Measurements from ENCODE around the gene RPUSD3. TPM values are rescaled to one million over a fixed set of nuclear protein-coding genes. Genes with fewer than 3 reads are reported as not detected.

Gene RPUSD3
- total RNA-seq, 4 donors from 2014 or later: 33.0 to 48.1 (median 45.0) TPM

DNA sequence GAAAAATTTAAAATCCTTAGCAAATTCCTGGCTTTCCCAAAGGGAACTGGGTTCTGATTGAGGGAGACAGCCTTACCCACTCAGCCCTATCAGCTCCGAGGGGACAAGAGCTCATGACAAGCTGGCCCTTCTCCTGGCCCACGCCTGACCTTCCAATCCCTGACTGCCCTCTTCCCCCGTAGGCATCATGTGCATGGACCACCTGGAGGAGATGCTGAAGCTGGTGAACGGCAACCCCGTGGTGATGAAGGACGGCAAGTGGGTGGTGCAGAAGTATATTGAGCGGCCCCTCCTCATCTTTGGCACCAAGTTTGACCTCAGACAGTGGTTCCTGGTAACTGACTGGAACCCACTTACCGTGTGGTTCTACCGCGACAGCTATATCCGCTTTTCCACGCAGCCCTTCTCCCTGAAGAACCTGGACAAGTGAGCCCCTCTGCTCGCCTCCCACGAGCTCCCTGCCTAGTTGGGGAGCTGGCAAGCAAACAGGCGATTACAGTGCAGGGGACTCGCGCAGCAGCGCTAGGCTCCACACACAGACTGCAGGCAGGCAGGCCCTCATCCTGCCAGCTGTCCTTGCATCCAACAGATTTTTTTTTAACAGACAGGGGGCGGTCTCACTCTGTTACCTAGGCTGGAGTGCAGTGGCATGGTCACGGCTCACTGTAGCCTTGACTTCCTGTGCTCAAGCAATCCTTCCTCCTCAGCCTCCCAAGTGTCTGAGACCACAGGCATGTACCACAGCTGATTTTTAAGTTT is 16.8 kb downstream of the RPUSD3 start:
- no peak for DNase-seq (ENCODE audit: extremely low spot score)
- Histone ChIP-seq H3K4me3 (no peak overlapping the region), H3K27ac (replicated peaks in 1 of 4) (no peak overlapping the region), H3K36me3 (peaks cover 8 to 56% (median 42%) of the 10 kb centered on the region in 4 donors), H3K4me1 (no peaks in the 10 kb centered on the region), H3K27me3 (no peaks in the 10 kb centered on the region), H3K9me3 (no peaks in the 10 kb centered on the region)
- TF ChIP-seq EP300 (IDR thresholded peaks at IDR 0.05): no peak
- TF ChIP-seq, protein P1, sequence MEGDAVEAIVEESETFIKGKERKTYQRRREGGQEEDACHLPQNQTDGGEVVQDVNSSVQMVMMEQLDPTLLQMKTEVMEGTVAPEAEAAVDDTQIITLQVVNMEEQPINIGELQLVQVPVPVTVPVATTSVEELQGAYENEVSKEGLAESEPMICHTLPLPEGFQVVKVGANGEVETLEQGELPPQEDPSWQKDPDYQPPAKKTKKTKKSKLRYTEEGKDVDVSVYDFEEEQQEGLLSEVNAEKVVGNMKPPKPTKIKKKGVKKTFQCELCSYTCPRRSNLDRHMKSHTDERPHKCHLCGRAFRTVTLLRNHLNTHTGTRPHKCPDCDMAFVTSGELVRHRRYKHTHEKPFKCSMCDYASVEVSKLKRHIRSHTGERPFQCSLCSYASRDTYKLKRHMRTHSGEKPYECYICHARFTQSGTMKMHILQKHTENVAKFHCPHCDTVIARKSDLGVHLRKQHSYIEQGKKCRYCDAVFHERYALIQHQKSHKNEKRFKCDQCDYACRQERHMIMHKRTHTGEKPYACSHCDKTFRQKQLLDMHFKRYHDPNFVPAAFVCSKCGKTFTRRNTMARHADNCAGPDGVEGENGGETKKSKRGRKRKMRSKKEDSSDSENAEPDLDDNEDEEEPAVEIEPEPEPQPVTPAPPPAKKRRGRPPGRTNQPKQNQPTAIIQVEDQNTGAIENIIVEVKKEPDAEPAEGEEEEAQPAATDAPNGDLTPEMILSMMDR (IDR thresholded peaks at IDR 0.05): peak in 1 of 3 experiments; percentile 30
- no peak for TF ChIP-seq POLR2A (IDR thresholded peaks at IDR 0.05; ENCODE audit: low read depth)
- TF ChIP-seq POLR2AphosphoS5 (IDR thresholded peaks at IDR 0.05): no peak
- 84% methylated on average over 19 of the region's 20 CpGs for WGBS
- intact Hi-C loops (cut with DNase I): no loop called here

DNA sequence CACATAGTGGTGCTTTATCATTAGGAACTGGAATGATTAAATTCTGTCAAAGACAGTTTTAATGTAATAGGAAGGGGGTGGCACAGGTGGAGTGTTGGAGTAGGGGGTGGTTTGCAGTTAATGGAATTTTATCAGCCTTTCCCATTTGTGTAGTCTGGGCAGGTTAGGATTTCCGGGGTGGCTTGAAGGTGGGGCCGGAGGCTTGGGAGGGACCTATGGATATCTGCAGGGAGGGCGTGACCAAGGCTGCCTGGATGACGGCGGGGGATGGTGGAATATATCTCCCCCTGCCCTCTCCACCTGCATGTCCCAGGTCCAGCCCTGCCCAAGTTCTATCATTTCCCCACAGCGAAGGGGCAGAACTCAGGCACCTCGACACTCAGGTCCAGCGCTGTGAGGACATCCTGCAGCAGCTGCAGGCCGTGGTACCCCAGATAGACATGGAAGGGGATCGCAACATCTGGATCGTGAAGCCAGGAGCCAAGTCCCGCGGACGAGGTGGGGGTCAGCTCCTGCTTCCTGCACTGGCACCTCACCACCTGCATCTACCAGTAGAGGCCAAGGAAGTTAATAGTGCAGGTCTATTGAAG is 18.3 kb downstream of the RPUSD3 start:
- no peaks in the 10 kb centered on the region for H3K27me3 ChIP-seq

DNA sequence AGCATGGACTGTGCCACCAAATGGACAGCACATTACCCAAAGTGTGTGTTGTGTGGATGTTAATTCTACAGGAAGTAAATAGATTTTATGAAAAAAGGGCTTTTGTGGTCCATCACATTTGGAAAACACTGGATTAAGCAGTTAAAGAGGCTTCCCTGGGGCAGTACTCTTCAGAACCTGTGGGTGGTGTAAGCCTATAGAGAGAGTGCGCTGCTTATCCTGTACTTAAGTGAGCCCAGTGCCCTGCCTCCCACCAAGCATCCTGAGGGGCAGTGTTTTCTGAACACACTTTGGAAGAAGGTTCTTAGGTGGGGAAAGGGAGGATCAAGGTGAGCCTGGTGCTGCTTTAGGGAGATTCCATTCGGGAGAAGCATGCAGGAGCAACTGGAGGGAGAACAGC is 22.9 kb downstream of the RPUSD3 start:
- Histone ChIP-seq H3K36me3 (peaks cover 0 to 33% (median 16%) of the 10 kb centered on the region in 4 donors), H3K9me3 (no peaks in the 10 kb centered on the region), H3K27me3 (no peaks in the 10 kb centered on the region), H3K4me3 (no peak overlapping the region), H3K27ac (replicated peaks in 1 of 4) (no peak overlapping the region), H3K4me1 (no peaks in the 10 kb centered on the region)
- intact Hi-C loops (cut with DNase I): no loop called here
- 90% methylated on average over 1 of the region's 2 CpGs for WGBS
- TF ChIP-seq, protein P1 (IDR thresholded peaks at IDR 0.05): peak in 1 of 3 experiments; percentile 12
- TF ChIP-seq POLR2AphosphoS5 (IDR thresholded peaks at IDR 0.05) (no peak), POLR2A (IDR thresholded peaks at IDR 0.05; ENCODE audit: low read depth) (no peak), EP300 (IDR thresholded peaks at IDR 0.05) (no peak)
- no peak for DNase-seq (ENCODE audit: extremely low spot score)

More for the DNA sequence above, 18.3 kb downstream of the RPUSD3 start:
- Histone ChIP-seq H3K4me3 (no peak overlapping the region), H3K27ac (replicated peaks in 1 of 4) (no peak overlapping the region), H3K36me3 (peaks cover 8 to 45% (median 33%) of the 10 kb centered on the region in 4 donors), H3K4me1 (no peaks in the 10 kb centered on the region), H3K9me3 (no peaks in the 10 kb centered on the region)
- intact Hi-C loops (cut with DNase I): no loop called here
- no peak for TF ChIP-seq EP300 (IDR thresholded peaks at IDR 0.05)
- no peak for DNase-seq (ENCODE audit: extremely low spot score)
- WGBS: 72% methylated on average over 10 of the region's 14 CpGs

DNA sequence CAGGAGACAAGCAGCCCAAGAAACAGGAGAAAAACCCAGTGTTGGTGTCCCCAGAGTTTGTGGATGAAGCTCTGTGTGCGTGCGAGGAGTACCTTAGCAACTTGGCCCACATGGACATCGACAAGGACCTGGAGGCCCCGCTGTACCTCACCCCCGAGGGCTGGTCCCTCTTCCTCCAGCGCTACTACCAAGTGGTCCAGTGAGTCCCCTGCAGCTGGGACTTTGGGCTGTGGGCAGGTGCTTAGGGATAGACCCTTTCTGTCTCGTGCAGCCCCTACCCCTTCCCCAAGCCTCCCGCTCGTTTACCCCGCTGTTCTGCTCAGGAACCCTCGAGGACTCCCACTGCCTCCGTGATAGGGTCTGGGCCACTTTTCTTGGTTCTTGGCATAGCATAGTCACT is 23.3 kb downstream of the RPUSD3 start:
- no peak for TF ChIP-seq POLR2AphosphoS5 (IDR thresholded peaks at IDR 0.05)
- TF ChIP-seq, protein P1 (IDR thresholded peaks at IDR 0.05): no peak
- TF ChIP-seq EP300 (IDR thresholded peaks at IDR 0.05): no peak
- TF ChIP-seq POLR2A (IDR thresholded peaks at IDR 0.05; ENCODE audit: low read depth): no peak
- intact Hi-C loops (cut with DNase I): no loop called here
- H3K36me3 ChIP-seq: peaks cover 0 to 34% (median 18%) of the 10 kb centered on the region in 4 donors
- DNase-seq (ENCODE audit: extremely low spot score): no peak
- 93% methylated on average over 12 of the region's 12 CpGs for WGBS
- no peaks in the 10 kb centered on the region for H3K27me3 ChIP-seq
- H3K27ac ChIP-seq (replicated peaks in 1 of 4): no peak overlapping the region
- H3K9me3 ChIP-seq: no peaks in the 10 kb centered on the region
- no peak overlapping the region for H3K4me3 ChIP-seq
- no peaks in the 10 kb centered on the region for H3K4me1 ChIP-seq

DNA sequence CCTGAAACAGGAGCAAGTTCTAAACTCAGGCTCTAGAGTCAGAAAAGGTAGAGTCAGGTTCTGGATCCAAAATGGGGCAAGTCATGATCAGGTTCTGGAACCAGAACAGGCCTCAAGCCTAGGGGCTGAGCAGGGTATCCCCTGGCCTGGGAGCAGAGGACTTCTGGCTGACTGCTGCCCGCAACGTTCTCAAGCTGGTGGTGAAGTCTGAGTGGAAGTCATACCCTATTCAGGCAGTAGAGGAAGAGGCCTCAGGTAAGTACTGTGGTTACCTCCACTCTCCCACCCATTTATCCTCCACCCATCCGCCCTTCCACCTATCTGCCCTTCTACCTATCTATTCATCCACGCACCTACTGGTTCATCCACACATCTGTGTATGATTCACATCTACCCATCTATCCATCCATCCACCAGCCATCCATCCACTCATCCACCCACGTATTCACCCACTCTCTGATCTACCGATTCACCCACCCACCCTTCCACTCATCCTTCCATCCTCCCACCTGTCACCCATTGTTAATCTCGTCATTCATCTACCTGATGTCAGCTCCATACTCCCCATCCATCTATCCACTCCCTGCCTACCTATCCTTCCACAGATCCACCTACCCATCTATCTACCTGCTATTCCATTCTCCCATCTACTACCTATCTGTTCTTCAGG is 25.0 kb downstream of the RPUSD3 start:
- intact Hi-C loops (cut with DNase I): no loop called here
- 90% methylated on average over 7 of the region's 7 CpGs for WGBS
- Histone ChIP-seq H3K4me3 (no peak overlapping the region), H3K9me3 (no peaks in the 10 kb centered on the region), H3K27me3 (no peaks in the 10 kb centered on the region), H3K27ac (replicated peaks in 1 of 4) (no peak overlapping the region), H3K4me1 (no peaks in the 10 kb centered on the region), H3K36me3 (peaks cover 0 to 49% (median 25%) of the 10 kb centered on the region in 4 donors)
- TF ChIP-seq, protein P1 (IDR thresholded peaks at IDR 0.05): no peak
- TF ChIP-seq EP300 (IDR thresholded peaks at IDR 0.05) (no peak), POLR2AphosphoS5 (IDR thresholded peaks at IDR 0.05) (no peak)
- DNase-seq (ENCODE audit: extremely low spot score): no peak
